Natural killer cell (primary cell): Measurements from ENCODE around the gene ACOD1. TPM values are rescaled to one million over a fixed set of nuclear protein-coding genes. Genes with fewer than 3 reads are reported as not detected.

Experiments used
- ATAC-seq, 3 donors: fragments of 150-1000 bp in 2 of 3; fragments of 200-7000 bp in 1 of 3; cut with Tn5 transposase; 1 replicate in 1 of 3; 2 replicates in 2 of 3; pipeline ENCODE4 v1.10.0; 2021; ENCODE audit warnings: mild to moderate bottlenecking in 2 of 3, moderate library complexity in 2 of 3
- DNase-seq, 2 donors: peaks; one replicate each; pipeline versions ENCODE4 v3.0.0 to v3.0.0-alpha.2; 2013 to 2021; ENCODE audit warnings: mixed read lengths in 1 of 2
- H3K27ac ChIP-seq: one replicate; pipeline ENCODE4 v1.5.1; 2013; ENCODE audit warnings: mild to moderate bottlenecking, low read length
- H3K27me3 ChIP-seq: one replicate; pipeline ENCODE4 v1.6.1; 2013; ENCODE audit warnings: low read length; ENCODE audit not compliant: control insufficient read depth, insufficient read depth
- H3K36me3 ChIP-seq: one replicate; pipeline ENCODE4 v1.6.1; 2013; ENCODE audit warnings: low read length; ENCODE audit not compliant: control insufficient read depth, insufficient read depth
- H3K4me1 ChIP-seq: one replicate; pipeline ENCODE4 v1.6.1; 2013; ENCODE audit warnings: low read length; ENCODE audit not compliant: control insufficient read depth, insufficient read depth
- H3K4me3 ChIP-seq: one replicate; pipeline ENCODE4 v1.5.1; 2013; ENCODE audit warnings: low read length
- H3K9me3 ChIP-seq: one replicate; pipeline ENCODE4 v1.6.1; 2013; ENCODE audit warnings: low read length; ENCODE audit not compliant: control insufficient read depth, insufficient read depth
- H3K27ac Mint-ChIP-seq, 2 donors: one replicate each; pipeline ENCODE4 v1.8.0; 2022; ENCODE audit warnings: mild to moderate bottlenecking in 2 of 2, mixed read lengths in 2 of 2, moderate library complexity in 1 of 2
- H3K27me3 Mint-ChIP-seq, 2 donors: one replicate each; pipeline ENCODE4 v1.8.0; 2022; ENCODE audit warnings: low read depth in 2 of 2, mixed read lengths in 2 of 2
- H3K36me3 Mint-ChIP-seq: one replicate; pipeline ENCODE4 v1.8.0; 2022; ENCODE audit warnings: mixed read lengths
- H3K4me1 Mint-ChIP-seq, 2 donors: one replicate each; pipeline ENCODE4 v1.8.0; 2022; ENCODE audit warnings: mixed read lengths in 2 of 2
- H3K4me3 Mint-ChIP-seq: one replicate; pipeline ENCODE4 v1.8.0; 2022; ENCODE audit warnings: mild to moderate bottlenecking, moderate library complexity, mixed read lengths
- H3K9me3 Mint-ChIP-seq, 2 donors: one replicate each; pipeline ENCODE4 v1.8.0; 2022; ENCODE audit warnings: mixed read lengths in 2 of 2
- CTCF ChIP-seq: fragments of 200-600 bp; IDR thresholded peaks from one replicate; pipeline ENCODE4 v1.8.0; 2022; ENCODE audit warnings: antibody characterized with exemption
- WGBS: methylation state at CpG from one replicate; pipeline ENCODE4 v1.1.7; 2013; ENCODE audit warnings: missing lambda C conversion rate; ENCODE audit not compliant: insufficient coverage; 5-methylcytosine and 5-hydroxymethylcytosine counted together
- intact Hi-C: fragments of 100-400 bp; cut with micrococcal nuclease; formaldehyde crosslinking; loops from one replicate; pipeline ENCODE4 v1.14.2; 2022
- total RNA-seq, 4 donors: library from RNA; stranded (reverse); fragments of 120-200 nt in 1 of 4; gene quantifications; one replicate each; pipeline versions ENCODE4 v1.2.3 to v1.2.4, GENCODE V29; 2013 to 2022

The ACOD1 gene
- total RNA-seq, 3 donors from 2014 or later (not counting 1 experiment from before 2014, with no cell fraction given) = not detected

- peak overlapping the region; percentile 97 for H3K27ac Mint-ChIP-seq
- H3K4me1 Mint-ChIP-seq = peaks cover 28 to 35% of the 10 kb centered on the region in 2 donors
- intact Hi-C loops = no loop called here
- Histone ChIP-seq H3K4me1 (peaks cover 28% of the 10 kb centered on the region), H3K36me3 (no peaks in the 10 kb centered on the region), H3K27me3 (peaks cover 27% of the 10 kb centered on the region), H3K4me3 (peak overlapping the region; percentile 63), H3K27ac (no peak overlapping the region), H3K9me3 (no peaks in the 10 kb centered on the region)
- no peaks in the 10 kb centered on the region for H3K9me3 Mint-ChIP-seq
- ATAC-seq = no peak
- no peak for DNase-seq
- WGBS = 62% methylated on average over 3 of the region's 3 CpGs
- TF ChIP-seq CTCF = no peak
- peak overlapping the region; percentile 95 for H3K4me3 Mint-ChIP-seq
- H3K27me3 Mint-ChIP-seq = peaks cover 43 to 44% of the 10 kb centered on the region in 2 donors
- no peaks in the 10 kb centered on the region for H3K36me3 Mint-ChIP-seq
Measured at GRCh38 chr13:76993021-76993420, 44.7 kb downstream of the ACOD1 start.

- Histone ChIP-seq H3K4me1 (peaks cover 28% of the 10 kb centered on the region), H3K36me3 (no peaks in the 10 kb centered on the region), H3K9me3 (no peaks in the 10 kb centered on the region), H3K27ac (no peak overlapping the region), H3K4me3 (no peak overlapping the region), H3K27me3 (peaks cover 22% of the 10 kb centered on the region)
- Mint-ChIP-seq H3K27me3 (peaks cover 38 to 40% of the 10 kb centered on the region in 2 donors), H3K36me3 (no peaks in the 10 kb centered on the region), H3K9me3 (no peaks in the 10 kb centered on the region), H3K4me1 (peaks cover 28 to 35% of the 10 kb centered on the region in 2 donors), H3K4me3 (peak overlapping the region; percentile 95), H3K27ac (peak overlapping the region; percentile 44 to 97)
- WGBS = 100% methylated on average over 3 of the region's 5 CpGs
- no peak for DNase-seq
- no peak for ATAC-seq
- TF ChIP-seq CTCF = no peak
- intact Hi-C loops = no loop called here
Measured at GRCh38 chr13:76993473-76993872, 45.2 kb downstream of the ACOD1 start.

- Histone ChIP-seq H3K4me3 (no peak overlapping the region), H3K27me3 (peaks cover 16% of the 10 kb centered on the region), H3K36me3 (peaks cover 2% of the 10 kb centered on the region), H3K9me3 (no peaks in the 10 kb centered on the region), H3K4me1 (peaks cover 28% of the 10 kb centered on the region), H3K27ac (no peak overlapping the region)
- H3K9me3 Mint-ChIP-seq = no peaks in the 10 kb centered on the region
- peaks cover 7% of the 10 kb centered on the region for H3K36me3 Mint-ChIP-seq
- 97% methylated on average over 2 of the region's 3 CpGs for WGBS
- H3K27me3 Mint-ChIP-seq = peaks cover 34% of the 10 kb centered on the region in 2 donors
- DNase-seq = no peak
- peak overlapping the region; percentile 52 for H3K4me3 Mint-ChIP-seq
- no peak for TF ChIP-seq CTCF
- intact Hi-C loops = no loop called here
- H3K4me1 Mint-ChIP-seq = peaks cover 28 to 35% of the 10 kb centered on the region in 2 donors
- peak overlapping the region; percentile 44 to 97 for H3K27ac Mint-ChIP-seq
- no peak for ATAC-seq
Measured at GRCh38 chr13:76994281-76994680, 46.0 kb downstream of the ACOD1 start.

GRCh38 chr13:77000475-77000874 lies 52.2 kb downstream of the ACOD1 start:
- no peak overlapping the region for H3K4me3 Mint-ChIP-seq
- H3K36me3 Mint-ChIP-seq = peaks cover 7% of the 10 kb centered on the region
- no peak for ATAC-seq
- peaks cover 16% of the 10 kb centered on the region for H3K36me3 ChIP-seq
- H3K27me3 Mint-ChIP-seq = peaks cover 0 to 5% of the 10 kb centered on the region in 2 donors
- no peak overlapping the region for H3K27ac Mint-ChIP-seq
- peaks cover 4 to 8% of the 10 kb centered on the region in 2 donors for H3K4me1 Mint-ChIP-seq
- WGBS = 100% methylated on average over 1 of the region's 1 CpG
- no peaks in the 10 kb centered on the region for H3K9me3 Mint-ChIP-seq
- no peaks in the 10 kb centered on the region for H3K27me3 ChIP-seq
- H3K4me1 ChIP-seq = no peaks in the 10 kb centered on the region
- intact Hi-C loops = no loop called here
- TF ChIP-seq CTCF = no peak
- H3K27ac ChIP-seq = no peak overlapping the region
- no peaks in the 10 kb centered on the region for H3K9me3 ChIP-seq
- DNase-seq = no peak
- H3K4me3 ChIP-seq = no peak overlapping the region
